GM18517 (cell line): ENCODE data around the gene PFN3.
A peak's percentile ranks its signal among the peaks of the same experiment; 100 is the strongest.
"Not testable (repeated sequence)": the region's sequence is repeated elsewhere in the genome, so short reads cannot be mapped to it uniquely, and the experiment has no call there.

Experiments used
- ATAC-seq: cut with Tn5 transposase; IDR thresholded peaks from one replicate; pipeline ENCODE4 v1.9.1; 2021; ENCODE audit warnings: mild to moderate bottlenecking, moderate library complexity; ENCODE audit not compliant: unreplicated experiment

The PFN3 gene

DNA sequence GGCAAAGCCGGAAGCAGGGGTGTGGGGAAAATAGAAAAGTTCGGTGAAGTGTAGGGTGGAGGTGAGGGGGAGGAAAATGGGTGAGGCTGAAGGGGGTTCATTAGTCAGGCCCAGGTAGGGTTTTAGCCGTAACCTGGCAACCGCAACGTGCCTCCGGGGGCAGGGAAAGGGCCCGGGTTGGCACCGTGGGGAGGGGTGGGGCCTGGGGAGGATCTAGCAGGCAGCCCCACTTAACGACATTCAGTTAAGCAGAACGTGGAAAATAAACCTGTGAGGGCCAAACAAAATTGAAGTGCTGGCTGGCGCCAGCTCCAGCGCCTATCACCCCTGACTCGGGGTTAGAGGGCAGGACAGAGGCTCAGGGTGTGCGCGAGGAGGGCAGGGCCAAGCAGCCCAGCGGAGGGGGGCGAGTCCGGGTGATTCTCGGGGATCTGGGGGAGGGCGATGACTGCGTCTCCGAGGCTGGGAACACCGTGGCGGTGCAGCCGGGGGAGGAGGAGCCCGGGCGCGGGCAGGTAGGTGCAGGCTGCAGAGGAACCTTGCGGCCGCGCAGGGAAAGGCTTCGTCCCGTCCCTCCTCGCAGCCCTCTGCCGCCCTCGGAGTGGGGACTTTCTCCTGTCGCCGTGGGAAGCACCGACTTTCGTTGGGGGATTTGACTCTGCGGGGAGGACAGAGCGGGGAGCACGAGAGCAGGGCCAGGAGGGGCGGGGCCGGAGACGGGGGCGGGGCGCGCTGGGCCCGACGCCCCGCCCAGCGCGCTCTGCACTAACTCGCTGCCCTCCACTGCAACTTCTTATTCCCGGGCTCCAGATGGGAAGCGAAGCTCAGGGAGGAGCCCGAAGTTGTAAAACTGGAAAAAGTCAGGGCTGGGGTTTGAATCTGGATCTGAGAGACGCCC lies 37.6 kb downstream of the PFN3 start:
- ATAC-seq, result no peak

DNA sequence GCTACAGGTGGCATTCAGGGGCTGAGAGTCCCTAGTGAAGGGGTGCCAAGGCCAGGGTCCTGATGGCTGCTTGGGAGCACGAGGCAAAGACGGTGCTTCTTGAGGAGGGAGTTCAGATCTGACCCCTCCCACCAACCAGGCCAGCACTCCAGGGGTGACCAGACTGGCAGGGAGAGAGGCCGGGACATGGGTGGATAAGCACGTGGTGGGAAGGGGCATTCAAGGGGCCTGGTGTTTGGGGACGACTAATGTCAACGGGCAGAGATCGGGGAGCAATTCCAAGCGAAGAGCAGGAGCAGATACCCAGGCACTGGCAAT lies 38.2 kb downstream of the PFN3 start:
- ATAC-seq, result no peak

DNA sequence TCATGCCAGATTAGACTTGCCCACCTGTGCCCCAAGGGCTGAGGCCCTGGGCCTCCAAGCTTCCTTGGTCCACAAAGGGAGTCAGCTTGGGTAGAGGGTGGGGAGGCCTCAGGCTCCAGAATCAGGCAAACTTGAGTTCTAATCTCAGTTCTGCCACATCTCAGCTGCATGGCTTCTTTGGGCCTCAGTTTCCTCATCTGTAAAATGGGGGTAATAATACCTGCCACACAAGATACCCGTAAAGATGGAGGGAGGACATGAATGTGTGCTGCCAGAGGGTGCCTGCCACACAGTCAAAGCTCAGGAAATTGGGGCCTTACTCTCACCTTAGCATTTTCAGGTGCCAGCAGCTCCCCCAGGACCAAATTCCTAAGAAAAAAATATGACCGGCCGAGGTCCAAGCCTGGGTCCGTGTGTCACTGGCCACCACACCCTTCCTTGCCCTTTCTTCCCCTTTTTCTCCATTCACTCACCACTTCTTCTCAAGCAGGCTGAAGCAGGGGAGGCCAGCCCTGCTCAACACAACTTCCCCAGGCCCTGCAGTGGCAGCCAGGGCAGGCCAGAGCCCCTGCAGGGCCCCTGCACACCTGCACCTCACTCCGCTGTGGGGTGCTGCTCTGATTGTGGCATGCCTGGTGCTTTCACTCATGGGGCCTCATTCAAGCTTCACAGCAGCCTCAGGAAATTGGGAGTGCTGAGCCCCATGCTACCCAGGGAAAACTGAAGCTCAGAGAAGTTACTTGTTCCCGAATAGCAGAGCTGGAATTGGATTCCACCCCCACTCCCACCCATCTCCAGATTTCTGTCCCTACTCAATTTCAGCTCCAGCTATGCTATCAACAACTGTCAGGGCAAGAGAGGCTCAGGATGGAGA lies 38.8 kb downstream of the PFN3 start:
- ATAC-seq, result no peak

DNA sequence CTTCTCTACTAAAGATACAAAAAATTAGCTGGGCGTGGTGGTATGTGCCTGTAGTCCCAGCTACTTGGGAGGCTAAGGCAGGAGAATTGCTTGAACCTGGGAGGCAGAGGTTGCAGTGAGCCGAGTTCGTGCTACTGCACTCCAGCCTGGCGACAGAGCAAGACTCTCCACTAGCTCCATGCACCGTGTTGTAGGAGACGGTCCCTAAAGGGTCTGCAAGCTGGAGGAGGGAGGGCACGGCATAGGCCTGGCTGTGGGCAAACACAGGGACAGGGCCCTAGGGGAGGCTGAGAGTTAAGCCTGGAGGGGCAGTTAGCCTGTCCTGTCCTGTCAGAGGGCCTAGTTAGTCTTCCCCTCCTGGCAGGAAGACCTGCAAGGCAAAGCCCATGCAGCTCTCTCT lies 39.7 kb downstream of the PFN3 start:
- not testable (repeated sequence) for ATAC-seq

DNA sequence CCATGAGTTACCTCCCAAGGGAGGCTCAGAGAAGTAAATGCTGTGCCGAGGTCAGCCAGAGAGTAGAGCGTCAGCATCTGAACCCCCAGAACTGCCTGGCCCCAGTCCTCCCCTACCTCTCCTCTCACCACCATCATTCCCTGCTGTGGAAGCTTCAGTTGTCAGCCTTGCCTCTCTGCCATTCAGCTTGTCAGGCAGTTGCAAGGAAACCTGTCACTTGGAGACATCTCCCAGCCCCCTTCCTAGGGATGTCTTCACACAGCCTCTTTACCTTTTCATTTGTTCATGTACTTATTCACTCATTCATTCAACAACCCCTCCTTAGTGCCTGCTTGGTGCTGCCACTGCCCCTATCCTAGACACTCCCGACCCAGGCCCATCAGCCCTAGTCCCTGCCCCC lies 40.6 kb downstream of the PFN3 start:
- ATAC-seq, result no peak

DNA sequence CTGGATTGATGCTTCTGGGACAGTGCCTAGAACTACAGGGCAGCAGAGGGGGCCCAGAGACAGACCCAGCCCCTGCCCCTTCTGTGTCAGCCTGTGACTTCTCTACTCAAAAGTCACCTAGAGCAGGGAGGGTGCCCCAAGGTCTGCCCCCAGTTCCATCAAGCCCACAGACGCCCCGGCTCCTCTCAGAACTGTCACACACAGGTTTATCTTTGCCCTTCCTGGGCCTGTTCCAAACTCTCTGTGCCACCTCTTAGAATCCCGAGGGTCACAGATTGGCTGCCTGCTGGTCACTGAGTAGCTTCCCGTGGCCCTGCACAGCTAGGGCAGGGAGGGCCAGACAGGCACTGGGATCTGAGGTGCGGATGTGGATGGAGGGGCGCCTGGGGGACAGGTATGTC lies 41.0 kb downstream of the PFN3 start:
- ATAC-seq, result no peak

DNA sequence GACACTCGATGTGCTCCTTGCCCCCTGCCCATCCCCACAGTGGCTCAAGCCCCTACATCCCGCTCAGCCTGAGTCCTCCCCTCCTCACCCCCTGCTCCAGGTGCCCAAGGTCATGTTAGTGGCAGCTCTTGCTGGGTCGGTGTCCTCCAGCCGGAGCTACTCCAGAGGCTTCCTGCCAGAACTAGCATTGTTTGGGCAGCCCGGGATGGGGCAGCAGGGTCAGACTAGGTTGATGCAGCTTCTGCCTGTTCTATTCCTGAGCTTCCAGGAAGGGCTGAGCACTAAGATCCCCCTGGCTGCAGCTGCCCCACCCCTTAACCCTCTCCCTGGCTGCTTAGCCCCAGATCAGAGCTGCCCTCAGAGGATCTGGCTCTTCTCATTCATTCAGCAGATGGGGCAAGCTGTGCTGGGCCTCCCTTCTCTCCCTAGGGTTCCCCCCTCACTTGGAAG lies 42.1 kb downstream of the PFN3 start:
- no peak for ATAC-seq

DNA sequence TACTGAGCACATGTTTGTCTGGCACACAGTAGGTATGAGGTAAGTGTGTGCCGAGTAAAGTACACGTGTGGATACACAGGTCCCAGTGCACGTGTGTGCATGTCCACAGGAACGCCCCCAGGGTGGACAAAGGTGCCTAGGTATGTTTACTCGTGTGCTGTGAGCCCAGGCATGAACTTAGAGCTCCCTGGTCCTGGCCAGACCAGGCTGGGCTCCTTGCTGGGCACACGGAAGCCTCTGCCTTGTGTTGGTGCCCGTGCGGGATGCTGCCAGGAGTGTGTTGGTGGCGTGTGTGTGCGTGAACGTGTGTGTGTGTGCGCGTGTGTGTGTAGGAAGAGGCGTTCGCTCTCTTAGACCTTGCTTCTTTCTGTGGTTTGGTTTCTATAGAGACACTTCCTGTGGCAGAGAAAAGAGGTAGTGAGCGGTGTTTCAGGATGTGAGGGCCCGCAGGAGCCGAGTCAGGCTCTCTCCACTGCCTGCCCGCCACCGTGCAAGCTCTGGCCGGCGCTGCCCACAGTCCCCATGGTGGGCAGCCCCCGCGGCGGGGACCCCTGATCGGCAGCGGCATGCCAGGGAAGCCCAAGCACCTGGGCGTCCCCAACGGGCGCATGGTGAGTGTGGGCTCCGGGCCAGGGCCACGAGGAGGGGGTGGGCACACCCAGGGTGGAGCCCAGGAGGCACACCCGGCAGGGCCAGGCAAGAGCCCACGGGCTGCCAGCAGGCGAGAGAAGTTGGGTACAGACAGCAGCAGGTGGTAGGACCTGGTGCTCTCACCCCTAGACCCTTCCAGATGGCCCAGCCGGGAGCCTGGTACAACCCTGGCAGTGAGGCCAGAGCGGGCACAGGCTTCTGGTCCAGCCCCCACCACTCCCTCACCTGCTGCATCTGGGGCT lies 42.8 kb downstream of the PFN3 start, which contains the start of gene RGS14:
Gene RGS14, plus strand, starts transcription at position 466 of the 893 bp plus-strand sequence. Its CDS starts 101 bp downstream, at position 567.
- peak; percentile 94 for ATAC-seq

DNA sequence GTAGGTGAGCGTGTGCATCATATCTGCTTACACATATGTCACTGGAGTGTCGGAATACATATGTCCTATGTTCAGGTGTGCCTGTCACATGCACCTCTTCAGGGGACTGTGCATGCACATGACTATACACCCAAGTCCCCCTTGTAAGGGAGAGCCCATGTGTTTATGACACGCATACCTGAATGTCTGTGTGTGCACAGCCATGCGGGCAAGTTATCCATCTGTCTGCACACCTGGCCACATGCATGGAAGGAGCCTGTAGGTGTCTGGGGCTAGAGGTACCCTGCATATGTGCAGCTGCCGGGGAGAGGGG lies 43.4 kb downstream of the PFN3 start:
- ATAC-seq, result no peak

DNA sequence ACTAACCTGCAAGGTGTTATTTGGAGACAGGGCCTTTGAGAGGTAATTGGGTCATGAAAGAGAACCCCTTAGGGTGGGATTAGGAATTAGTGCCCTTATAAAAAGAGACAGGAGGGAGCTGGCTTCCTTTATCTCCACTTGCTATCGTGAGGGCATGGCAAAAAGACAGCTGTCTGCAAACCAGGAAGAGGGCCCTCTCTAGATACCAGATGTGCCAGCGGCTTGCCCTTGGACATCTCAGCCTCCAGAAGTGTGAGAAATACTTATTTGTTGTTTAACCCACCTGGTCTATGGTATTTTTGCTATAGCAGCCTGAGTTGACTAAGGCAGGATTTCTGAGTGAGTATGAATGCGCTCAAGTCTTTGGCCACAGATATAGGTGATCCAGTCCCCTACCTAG lies 43.7 kb downstream of the PFN3 start:
- no peak for ATAC-seq

DNA sequence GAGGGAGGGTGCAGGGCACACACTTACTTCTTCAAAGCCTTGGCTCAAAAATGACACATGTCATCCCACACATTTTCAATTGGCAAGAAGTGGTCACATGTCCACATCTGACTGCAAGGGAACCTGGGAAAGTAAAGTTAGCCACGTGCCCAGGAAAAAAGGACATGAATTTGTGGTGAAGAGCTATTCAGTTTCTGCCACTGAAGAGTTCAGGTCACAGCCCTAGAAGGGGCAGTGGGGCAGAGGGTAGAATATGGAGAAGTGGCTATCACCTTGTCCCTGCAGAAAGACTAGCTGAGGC lies 44.6 kb downstream of the PFN3 start:
- no peak for ATAC-seq

DNA sequence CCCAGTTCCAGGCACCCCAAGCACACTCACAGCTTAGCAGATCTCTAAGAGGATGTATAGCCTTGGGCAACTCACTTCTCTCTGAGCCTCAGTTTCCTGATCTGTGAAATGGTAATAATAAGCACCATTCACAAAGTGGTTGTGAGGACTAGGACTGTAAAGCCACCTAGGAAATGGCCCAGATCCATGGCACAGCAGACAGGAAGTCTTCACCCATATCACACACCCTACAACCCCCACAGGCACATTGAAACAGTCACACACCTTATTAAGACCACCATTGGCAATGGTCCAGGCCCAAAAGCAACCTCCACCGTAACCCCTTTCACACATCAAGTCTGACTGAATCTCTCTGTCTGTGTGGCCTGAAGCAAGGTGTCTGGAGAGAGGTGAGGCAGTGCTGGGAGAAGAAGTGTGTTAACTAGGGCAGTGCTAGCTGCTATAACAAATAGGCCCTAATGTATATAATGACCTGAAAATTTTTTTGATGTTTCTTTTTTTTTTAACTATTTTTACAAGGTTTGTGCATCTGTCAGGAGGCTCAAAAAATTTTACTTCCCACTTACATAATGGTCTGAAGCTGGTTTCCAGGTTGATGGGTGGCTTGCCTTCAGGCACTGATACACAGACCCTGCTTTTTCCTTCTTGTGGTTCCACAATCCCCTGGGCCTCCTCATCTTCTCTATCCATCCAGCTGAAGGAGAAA lies 45.1 kb downstream of the PFN3 start:
- no peak for ATAC-seq

DNA sequence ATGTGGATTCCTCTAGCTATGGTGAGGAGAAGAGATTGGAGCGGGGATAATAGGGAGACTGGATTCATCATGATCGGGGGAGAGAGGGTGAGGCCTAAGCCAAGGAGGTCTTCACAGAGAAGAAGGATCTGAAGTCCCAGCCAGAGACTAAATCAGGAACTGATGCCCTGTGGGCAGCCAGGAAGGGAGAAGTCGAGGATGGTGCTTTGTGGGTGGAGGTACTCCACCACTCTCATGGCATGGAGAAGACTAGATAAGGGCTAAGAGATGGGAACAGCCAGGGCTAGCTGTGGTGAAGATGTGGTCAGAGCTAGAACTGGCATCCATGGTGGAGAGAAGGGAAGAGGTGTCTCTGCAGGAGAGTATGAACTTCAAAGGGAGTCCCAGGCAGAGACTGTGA lies 45.8 kb downstream of the PFN3 start:
- no peak for ATAC-seq

DNA sequence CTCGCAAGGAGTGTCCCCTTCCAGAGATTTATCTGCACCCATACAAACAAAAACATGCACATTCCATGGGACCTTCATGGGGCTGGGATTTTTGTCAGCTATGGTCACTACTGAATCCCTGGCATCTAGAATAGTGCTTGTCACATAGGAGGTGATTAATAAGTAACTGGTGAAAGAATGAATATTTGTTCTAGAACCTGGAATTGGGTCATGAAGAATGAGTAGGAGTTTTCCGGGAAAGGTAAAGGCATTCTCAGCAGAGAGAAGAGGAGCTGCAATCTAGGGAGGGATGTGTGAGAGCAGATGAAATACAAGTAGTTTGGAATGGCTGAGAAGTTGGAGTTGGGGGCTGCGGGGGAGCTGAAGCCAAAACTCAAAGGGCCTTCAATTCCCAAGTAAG lies 46.2 kb downstream of the PFN3 start:
- ATAC-seq, result no peak

DNA sequence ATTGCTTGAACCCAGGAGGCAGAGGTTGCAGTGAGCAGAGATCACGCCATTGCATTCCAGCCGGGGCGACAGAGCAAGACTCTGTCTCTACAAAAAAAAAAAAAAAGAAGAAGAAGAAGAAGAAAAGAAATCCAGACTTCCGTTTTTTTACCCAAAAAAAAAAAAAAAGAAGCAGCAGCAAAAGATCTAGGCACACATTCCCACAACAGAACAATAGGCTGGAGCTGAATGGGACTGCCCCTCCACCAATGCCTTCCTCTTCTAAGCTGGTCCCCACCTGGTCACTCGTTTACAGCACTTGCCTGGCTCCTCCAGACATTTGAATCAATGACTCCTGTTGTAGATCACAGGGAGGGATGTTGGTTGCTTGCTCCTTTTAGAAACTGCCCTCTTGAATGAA lies 47.4 kb downstream of the PFN3 start:
- ATAC-seq, result no peak

DNA sequence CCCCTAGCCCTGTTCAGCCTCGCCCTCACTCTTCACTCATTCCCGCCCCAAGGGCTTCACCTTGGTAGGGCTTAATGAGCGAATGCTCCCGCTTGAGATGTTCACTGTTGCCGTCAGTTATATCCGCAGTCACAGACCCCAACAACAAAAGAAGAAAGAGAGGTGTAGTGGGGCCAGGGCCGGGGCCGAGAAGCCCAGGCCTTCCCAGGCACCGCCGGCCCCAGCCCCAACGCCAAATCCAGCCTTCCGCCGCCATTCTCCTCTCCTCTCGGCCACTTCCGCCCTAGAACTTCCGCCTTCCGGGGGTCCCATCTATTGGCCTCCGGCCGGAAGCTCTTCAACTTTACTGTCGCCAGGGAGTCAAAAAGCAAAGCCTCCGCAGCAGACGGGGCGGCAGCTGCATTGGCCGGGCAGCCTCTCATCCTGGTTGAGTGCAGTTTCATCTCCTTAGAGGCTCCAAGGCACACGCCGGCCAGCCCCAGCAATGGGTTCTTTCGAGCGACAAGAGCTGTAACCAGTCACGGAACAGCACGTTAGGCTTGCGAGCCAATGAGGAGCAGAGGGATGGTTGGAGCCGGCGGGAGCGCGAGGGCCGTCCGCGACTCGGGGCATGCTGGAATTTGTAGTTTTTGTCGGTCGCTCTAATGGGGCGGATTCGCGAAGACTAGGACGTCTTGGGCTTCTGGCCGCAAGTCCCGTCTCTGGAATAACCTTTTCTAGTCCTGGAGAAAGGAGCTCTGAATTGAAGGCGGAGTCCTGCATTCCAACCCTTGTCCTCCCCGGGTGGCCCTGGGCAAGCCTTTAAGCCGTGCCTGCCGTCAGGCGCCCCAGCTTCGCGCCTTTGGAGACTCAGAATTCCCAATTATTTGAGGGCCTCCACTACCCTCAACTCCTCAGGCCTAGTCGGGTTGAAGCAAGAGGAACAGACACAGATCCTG lies 48.8 kb downstream of the PFN3 start, which contains the start of gene LMAN2:
Gene LMAN2, minus strand, starts transcription at position 277 of the 938 bp plus-strand sequence. Its CDS starts 21 bp downstream, at position 256.
- ATAC-seq, result peak; percentile 89

DNA sequence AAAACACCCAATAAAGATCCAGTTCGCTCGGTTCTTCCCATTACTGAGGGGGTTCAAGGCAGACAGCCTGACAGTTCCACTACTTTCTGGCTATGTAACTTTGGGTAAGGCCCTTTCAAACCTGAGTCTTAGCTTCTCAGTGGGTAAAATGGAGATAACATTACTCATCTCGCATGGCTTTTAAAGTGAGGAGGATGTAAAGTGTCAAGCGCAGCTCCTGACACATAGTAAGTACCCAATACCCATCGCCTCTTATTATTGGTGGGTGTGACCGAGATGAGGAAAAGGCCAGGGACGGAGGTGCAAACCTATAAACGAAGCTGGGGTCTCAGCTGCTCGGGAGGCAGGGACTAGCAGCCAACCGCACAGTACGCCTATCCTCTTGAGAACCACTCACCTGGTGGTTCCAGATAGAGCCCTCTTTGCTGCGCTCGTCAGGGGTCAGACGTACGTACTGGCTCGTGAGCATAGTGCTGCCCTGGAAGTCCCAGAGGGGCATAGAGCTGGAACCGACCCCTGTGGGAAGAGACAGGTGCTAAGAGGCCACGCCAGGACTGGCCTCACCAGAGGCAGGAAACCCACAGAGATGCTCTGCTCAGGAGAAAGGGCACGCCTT lies 49.6 kb downstream of the PFN3 start:
- peak; percentile 25 for ATAC-seq
